Forelimb muscle (tissue), 1 donor: ENCODE data around the gene XCL2. TPM values are rescaled to one million over a fixed set of nuclear protein-coding genes. Genes with fewer than 3 reads are reported as not detected.

Source experiments
- DNase-seq: peaks from one replicate; pipeline ENCODE4 v3.0.0-alpha.2; 2013; ENCODE audit warnings: low read depth
- polyA plus RNA-seq: library from polyadenylated mRNA; unstranded; fragments of 120-200 nt; gene quantifications from one replicate; pipeline ENCODE4 v1.2.1, GENCODE V29; 2013; ENCODE audit not compliant: insufficient read length

Gene XCL2
- polyA plus RNA-seq, 1 donor, result 0.27 TPM

DNA sequence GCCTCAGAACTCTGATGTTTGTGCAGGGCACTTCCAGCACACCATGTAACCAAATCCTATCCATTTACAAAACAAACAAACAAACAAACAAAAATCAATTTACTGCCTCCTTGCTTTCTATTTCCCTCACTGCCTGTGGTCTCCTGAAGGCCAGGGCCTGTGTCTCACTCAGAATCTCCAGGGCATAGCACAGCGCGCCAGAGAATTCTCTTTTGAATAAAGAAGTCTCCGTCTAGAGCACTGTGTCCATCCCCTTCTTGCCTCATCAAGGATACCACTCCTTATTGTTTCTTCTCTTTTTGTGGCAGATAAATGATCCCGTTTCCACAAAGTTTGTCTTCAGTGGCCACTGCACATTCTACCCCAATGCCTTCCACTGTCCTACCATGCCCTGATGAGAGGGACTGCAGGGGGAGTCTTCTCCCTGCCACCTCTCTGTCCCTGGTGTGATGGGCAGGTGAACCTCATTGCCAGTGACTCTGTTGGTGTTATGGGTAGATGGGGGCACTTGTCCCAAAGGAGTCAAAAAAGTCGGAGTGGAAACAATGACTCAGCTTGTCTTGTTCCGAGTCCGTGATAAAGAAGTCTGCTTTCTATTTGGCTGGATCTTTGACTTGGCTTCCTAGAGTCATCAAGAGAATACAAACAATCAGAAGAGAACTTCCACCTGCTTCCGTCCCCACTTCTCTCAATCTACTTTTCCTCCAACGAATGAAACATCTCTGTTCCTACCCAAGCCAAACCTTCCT is 30.0 kb downstream of the XCL2 start:
- no peak for DNase-seq

DNA sequence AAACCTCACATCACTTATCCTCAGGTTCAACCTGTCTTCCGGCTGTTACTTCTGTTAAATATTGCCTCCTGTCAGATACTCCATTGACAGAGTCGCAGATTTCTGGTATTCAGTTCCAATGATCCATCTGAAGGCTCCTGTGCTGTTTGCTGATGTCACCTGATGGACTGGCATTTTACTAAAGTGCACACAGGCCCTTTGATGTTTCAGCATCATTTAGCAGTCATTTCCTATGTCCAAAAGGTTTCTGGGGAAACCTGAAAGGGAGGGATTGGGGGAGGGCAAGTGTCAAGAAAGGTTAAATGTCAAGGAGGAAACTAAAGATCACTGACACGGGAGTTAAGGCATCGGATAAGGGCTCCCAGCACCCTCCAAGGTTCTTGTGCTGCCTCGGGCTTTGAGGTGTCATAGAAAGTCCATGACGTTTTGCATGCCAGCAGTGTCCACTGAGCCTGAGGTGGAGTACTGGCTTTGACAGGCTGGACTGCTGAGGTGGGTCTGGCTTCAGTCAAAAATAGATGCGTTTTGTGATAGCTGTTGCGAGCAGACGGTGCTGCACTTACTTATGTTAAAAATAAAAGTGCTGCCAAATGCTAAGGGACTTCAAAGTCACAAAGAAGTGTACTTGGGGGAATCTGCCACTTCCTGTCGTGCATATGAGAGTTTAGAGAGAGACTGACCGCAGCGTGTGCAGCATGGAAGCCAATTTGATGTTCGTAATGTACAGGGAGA is 30.8 kb downstream of the XCL2 start:
- DNase-seq, result no peak

GRCh38 chr1:168509875-168510791 is 33.7 kb downstream of the XCL2 start:
- DNase-seq, result no peak

DNA sequence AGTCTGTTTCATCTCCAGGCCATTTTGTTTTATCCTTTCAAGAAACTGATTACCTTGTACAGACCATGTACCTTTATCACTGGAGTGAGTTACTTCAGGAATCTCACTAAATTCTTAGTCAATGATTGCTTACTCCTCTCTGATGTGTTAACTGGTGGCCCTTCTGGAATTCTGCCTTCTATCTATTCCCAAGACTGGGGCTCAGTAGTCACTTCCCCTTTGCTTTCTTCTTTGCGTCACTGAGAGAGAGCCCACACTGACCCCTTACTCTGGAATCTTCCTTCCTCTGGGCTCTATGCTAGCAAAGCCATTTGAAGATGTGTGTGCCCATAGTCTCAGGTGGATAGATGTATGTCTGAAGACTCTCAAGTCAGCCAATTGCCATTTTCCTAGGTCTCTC is 34.6 kb downstream of the XCL2 start:
- DNase-seq, result no peak

- no peak for DNase-seq
Observed at GRCh38 chr1:168507828-168508227, 36.0 kb downstream of the XCL2 start.

DNA sequence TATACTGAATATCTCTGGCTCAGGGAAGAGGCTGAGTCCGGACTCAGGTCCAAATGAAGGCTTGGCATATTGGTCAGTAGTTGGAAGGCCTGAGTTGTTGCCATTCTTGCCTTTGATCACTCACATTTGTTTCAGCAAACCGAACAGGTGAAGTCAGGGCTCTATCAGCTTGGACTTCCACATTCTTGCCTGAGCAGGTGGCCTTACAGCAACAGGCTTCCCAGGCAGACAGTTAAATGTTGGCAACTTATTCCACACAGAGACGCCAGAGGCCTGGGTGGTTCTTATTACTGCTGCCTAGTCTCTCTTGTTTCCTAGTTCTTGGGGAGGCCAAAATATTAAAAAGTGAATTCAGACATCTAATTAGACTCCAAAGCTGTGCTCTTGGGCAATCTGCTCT is 36.6 kb downstream of the XCL2 start:
- no peak for DNase-seq

GRCh38 chr1:168506204-168506819 is 37.5 kb downstream of the XCL2 start:
- no peak for DNase-seq

GRCh38 chr1:168505006-168505405 is 38.8 kb downstream of the XCL2 start:
- no peak for DNase-seq

DNA sequence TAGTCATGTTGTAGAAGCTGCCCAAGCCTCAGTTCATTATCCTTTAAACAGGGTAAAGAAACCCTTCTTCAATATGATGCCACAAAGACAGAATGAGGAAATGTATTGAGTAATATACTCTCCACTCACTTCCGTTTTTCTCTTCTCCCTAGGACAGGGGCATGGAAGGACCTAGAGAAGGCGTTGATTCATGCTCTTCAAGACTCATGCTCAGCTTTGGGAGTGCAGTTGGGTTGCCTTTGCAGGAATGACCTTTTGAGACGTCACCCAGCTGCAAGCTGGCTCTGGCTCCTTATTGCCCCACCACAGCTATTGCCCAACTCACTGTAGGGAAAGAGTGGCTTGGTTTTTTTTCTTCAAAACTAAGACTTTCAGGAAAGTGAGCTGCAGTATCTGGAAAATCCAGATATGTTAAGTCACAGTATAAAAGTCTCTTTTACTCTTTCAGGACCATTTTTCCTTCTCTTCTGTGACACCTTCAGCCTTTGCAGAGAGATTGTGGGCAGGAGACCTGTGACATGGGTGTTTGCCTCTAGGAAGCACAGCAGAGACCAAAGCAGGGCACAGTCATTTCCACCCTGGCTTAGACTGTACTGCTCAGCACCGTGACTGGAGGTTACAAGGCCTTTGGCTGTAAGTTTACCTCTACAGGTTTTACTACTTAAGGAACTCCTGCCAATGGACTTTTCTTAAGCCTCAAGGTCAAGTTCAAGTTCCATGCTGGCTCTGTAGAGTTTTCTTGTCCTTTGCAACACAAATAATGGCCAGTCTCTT is 39.5 kb downstream of the XCL2 start:
- DNase-seq, result no peak

DNA sequence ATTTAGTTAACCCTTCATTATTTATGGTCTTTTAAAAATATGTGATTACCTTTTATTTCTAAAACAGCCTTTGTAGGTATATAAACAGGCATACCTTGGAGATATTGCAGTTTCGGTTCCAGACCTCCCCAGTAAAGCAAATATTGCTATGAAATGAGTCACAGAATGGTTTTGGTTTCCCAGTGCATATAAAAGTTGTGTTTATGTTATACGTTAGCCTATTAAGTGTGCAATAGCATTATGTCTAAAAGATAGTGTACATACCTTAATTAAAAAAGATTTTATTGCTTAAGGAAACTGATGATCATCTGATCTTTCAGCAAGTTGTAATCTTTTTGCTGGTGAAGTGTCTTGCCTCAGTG is 44.1 kb downstream of the XCL2 start:
- no peak for DNase-seq

GRCh38 chr1:168498956-168499687 is 44.7 kb downstream of the XCL2 start:
- DNase-seq, result no peak

GRCh38 chr1:168498159-168498631 is 45.6 kb downstream of the XCL2 start:
- DNase-seq, result peak; percentile 49

GRCh38 chr1:168497376-168497950 is 46.3 kb downstream of the XCL2 start:
- no peak for DNase-seq

GRCh38 chr1:168491527-168492164 is 52.2 kb downstream of the XCL2 start:
- no peak for DNase-seq

Other genes starting within 250 kb of the XCL2 start
- 0.19 TPM for gene XCL1, start 32.6 kb upstream of the XCL2 start, polyA plus RNA-seq
- gene DPT, start 185.2 kb upstream of the XCL2 start, polyA plus RNA-seq, result 84.4 TPM